ENCODE results near the gene ARHGEF38.
"Not testable (repeated sequence)": the region's sequence is repeated elsewhere in the genome, so short reads cannot be mapped to it uniquely, and the experiment has no call there.

ARHGEF38 gene

DNA sequence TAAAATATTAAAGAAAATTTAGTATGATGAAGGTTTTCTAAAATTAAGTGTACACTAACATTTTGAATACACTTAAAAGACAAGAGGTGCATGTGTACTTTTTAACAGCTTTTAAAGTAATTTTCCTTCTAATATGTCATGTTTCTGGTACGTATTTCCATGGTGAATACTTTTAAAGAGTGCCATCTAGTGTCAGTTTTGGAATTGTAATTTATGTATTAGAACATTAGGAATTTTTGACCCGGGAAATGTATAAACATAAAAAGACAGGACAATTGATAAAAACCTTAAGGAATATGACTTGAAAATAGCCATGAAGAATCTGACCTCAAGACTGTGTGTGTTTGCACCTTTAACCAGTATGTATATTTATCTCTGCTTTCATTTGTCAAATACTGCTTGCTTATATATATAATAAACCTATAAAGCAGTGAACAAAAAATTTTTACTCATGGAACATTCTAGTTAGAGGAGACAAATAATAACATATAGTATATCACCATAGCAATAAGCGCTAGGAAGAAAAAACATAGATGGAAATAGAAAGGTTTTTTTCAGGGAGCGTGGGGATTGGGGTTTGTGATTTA is 163.4 kb downstream of the ARHGEF38 start:
- peak; percentile 57 for DNase-seq

DNA sequence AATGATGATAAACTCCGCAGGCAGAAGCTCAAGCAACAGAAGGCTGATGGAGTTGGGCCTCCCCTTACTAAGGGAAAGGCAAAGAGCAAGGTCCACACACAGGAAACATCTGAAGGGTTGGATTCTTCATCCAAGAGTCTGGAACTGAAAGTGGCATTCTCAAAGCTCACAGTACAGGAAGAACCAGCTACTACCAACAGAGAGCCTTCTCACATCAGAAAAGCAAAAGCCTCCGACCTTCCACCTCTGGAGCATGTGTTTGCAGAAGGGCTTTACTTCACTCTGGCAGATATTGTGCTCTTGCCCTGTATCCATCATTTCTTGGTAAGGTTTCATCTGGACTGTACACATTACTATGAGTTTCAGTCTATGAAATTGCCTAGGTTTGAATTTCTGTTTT is 166.8 kb downstream of the ARHGEF38 start:
- no peak for DNase-seq

DNA sequence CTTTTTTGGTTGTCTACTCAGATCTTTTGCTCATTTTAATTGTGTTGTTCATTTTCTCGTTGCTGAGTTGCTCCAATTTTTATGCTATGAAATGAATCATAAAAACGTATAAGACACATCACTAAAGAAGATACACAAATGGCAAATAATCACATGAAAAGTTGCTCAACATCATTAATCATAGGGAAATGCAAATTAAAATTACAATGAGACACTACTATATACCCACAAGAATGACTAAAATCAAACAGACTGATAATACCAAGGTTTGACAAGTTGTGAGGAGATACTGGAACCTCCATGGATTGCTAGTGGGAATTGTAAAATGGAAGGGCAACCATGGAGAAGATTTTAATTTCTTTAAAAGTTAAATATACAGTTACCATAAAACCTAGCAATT is 173.2 kb downstream of the ARHGEF38 start:
- DNase-seq = no peak

DNA sequence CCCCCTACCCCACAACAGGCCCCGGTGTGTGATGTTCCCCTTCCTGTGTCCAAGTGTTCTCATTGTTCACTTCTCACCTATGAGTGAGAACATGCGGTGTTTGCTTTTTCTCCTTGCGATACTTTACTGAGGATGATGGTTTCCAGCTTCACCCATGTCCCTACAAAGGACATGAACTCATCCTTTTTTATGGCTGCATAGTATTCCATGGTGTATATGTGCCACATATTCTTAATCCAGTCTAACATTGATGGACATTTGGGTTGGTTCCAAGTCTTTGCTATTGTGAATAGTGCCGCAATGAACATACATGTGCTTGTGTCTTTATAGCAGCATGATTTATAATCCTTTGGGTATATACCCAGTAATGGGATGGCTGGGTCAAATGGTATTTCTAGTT is 177.5 kb downstream of the ARHGEF38 start:
- not testable (repeated sequence) for DNase-seq
